ENCODE measurements around the gene NOP10.

Gene NOP10

DNA sequence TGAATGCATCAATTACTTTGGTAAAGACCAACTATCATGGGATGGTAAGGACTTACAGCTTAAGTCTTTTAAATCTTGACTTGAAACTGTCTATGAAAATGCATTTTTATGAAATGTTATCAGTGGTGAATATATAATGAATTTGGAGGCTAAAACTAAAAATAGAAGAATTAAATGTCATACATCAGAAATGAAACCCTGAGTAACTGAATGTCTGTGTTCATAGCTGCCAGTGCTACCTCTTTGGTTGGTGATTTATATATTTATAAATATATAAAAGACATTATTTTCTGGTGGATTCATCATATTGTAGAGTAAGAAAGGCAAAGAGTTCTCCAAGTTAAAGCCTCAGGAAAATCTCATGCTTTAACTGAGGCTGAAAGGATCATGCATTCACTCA lies 17.6 kb downstream of the NOP10 start:
- no peak overlapping the region for H3K4me3 ChIP-seq (ENCODE audit: low read depth, low read length)
- ChIA-PET CTCF (interaction anchor here (0.9 to 2.4 kb wide), 3 partner anchors 18 to 84 kb away, joined by 3 to 10 read pairs (median 7); partner anchors contain the start of genes LPCAT4, NOP10 and NUTM1), POLR2A (interaction anchor here (0.8 kb wide), 1 partner anchor 12 kb away, joined by 3 read pairs; the partner anchor contains the start of gene SLC12A6)
- TF ChIP-seq, protein P1, sequence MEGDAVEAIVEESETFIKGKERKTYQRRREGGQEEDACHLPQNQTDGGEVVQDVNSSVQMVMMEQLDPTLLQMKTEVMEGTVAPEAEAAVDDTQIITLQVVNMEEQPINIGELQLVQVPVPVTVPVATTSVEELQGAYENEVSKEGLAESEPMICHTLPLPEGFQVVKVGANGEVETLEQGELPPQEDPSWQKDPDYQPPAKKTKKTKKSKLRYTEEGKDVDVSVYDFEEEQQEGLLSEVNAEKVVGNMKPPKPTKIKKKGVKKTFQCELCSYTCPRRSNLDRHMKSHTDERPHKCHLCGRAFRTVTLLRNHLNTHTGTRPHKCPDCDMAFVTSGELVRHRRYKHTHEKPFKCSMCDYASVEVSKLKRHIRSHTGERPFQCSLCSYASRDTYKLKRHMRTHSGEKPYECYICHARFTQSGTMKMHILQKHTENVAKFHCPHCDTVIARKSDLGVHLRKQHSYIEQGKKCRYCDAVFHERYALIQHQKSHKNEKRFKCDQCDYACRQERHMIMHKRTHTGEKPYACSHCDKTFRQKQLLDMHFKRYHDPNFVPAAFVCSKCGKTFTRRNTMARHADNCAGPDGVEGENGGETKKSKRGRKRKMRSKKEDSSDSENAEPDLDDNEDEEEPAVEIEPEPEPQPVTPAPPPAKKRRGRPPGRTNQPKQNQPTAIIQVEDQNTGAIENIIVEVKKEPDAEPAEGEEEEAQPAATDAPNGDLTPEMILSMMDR (IDR thresholded peaks at IDR 0.05; ENCODE audit: insufficient read depth, low read length, missing control alignments) = no peak
- DNase-seq (ENCODE audit: low read depth, low spot score) = no peak

DNA sequence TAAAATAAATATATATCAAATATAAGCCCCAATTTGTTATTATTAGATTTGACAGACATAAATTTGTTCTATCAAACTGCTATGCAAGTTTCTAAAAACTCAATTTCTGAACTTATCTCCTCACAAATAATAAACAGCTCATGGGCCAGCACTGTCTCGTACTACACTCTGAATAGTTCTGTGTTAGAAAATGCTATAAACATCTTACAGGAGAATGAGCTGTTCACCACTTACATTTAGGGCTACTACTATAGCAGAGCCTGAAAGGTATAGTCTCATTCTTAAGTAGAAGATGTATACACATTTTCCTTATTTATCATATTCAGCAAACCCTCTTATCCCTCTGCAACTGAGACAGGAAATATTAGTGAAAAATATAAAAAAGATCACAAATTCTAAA lies 18.0 kb downstream of the NOP10 start:
- ChIA-PET CTCF (interaction anchor here (0.9 to 2.4 kb wide), 3 partner anchors 18 to 84 kb away, joined by 3 to 10 read pairs (median 7); partner anchors contain the start of genes LPCAT4, NOP10 and NUTM1), POLR2A (no interaction called here)
- TF ChIP-seq, protein P1 (IDR thresholded peaks at IDR 0.05; ENCODE audit: insufficient read depth, low read length, missing control alignments) = no peak
- no peak overlapping the region for H3K4me3 ChIP-seq (ENCODE audit: low read depth, low read length)
- no peak for DNase-seq (ENCODE audit: low read depth, low spot score)

DNA sequence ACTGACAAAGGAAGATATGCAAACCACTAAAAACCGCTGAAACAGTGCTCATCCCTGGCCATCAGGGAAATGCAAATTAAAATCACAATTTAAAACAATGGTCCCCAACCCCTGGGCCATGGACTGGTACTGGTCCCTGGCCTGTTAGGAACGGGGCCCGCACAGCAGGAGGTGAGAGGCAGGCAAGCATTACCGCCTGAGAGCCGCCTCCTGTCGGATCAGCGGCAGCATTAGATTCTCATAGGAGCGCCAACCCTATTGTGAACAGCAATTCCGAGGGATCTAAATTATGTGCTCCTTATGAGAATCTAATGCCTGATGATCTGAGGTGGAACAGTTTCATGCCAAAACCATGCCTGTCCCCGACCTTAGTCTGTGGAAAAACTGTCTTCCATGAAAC lies 19.7 kb downstream of the NOP10 start:
- TF ChIP-seq, protein P1 (IDR thresholded peaks at IDR 0.05; ENCODE audit: insufficient read depth, low read length, missing control alignments) = no peak
- ChIA-PET POLR2A (no interaction called here), CTCF (no interaction called here)
- DNase-seq (ENCODE audit: low read depth, low spot score) = no peak
- H3K4me3 ChIP-seq (ENCODE audit: low read depth, low read length) = no peak overlapping the region

DNA sequence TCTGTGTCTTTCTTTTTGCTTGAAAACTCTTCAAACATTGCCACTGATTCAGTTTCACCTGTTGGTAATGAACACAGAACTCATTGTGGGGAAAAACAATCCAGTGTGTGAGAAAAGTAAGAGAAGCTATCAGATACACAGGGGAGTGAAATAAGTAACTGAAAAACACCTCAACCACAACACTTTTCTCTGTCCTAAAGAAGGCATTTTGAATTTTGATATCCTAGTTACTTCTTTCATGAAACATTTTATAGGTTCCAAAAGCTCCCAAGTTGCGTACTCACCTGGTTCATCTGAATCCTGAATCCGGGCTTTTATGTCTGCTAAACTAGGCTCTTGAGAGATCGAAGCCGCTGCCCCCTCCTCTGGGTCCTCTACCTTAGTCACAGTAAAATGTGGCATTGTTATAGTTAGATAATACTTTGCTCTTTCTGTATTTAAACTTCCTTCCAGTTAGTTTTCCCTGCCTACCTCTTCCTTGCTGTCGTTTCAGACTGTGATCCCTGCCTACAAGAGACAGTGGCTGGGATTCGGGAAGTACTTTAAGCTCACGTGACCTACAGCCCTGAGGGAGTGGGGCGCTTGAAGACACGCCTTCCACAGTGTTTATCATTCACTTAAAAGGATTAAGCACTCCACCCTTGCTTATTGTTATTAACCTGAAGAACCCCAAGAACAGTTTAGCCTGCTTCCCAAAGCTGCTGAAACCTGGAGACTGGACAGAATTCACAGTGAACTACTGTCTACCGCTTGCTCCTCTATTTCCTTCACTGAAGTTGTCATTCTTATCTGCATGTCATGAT lies 24.5 kb downstream of the NOP10 start:
- DNase-seq (ENCODE audit: low read depth, low spot score) = no peak
- ChIA-PET CTCF (interaction anchor here (0.6 to 1.3 kb wide), 5 partner anchors 20 to 109 kb away, joined by 3 to 4 read pairs (median 3); partner anchors contain the start of genes KATNBL1 and LPCAT4), POLR2A (interaction anchor here (1.3 kb wide), 1 partner anchor 25 kb away, joined by 3 read pairs; the partner anchor contains the start of genes NOP10 and NUTM1)
- TF ChIP-seq, protein P1 (IDR thresholded peaks at IDR 0.05; ENCODE audit: insufficient read depth, low read length, missing control alignments) = no peak
- H3K4me3 ChIP-seq (ENCODE audit: low read depth, low read length) = peak overlapping the region; percentile 58

DNA sequence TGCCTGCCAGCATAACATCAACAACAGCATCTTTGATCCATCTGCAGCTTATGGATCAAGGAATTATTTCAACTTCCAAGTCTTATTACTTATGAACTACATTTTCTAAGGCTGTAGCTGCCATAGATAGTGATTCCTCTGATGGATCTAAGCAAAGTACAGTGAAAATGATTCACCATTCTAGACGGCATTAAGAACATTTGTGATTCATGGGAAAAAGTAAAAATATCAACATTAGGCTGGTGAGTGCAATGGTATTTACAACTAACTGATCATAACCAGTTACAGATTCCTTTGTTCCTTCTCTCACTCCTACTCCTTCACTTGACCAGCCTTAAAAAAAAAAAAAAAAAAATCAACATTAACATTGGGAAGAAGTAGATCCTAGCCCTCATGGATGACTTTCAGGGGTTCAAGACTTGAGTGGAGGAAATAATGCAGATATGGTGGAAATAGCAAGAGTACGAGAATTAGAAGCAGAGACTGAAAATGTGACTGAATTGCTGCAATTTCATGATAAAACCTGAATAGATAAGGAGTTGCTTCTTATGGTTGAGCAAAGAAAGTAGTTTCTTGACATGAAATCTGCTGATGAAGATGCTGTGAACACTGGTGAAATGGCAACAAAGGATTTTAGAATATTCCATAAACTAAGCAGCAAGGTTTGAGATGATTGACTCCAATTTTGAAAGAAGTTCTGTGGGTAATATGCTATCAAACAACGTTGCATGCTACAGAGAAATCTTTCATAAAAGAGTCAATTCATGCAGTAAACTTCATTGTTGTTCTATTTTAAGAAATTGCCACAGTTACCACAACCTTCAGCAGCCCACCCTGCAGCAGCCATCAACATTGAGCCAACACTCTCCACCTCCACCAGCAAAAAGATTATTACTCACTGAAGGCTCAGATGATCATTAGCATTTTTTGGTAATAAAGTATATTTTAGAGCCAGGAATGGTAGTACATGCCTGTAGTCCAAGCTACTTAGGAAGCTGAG lies 28.1 kb downstream of the NOP10 start:
- TF ChIP-seq, protein P1 (IDR thresholded peaks at IDR 0.05; ENCODE audit: insufficient read depth, low read length, missing control alignments) = no peak
- DNase-seq (ENCODE audit: low read depth, low spot score) = no peak
- ChIA-PET CTCF (no interaction called here), POLR2A (no interaction called here)
- H3K4me3 ChIP-seq (ENCODE audit: low read depth, low read length) = no peak overlapping the region
